Left ventricle myocardium inferior (tissue), 1 donor: ENCODE measurements around the gene SLC39A2. TPM values are rescaled to one million over a fixed set of nuclear protein-coding genes. Genes with fewer than 3 reads are reported as not detected.
A peak's percentile ranks its signal among the peaks of the same experiment; 100 is the strongest.
"Not testable (repeated sequence)": the region's sequence is repeated elsewhere in the genome, so short reads cannot be mapped to it uniquely, and the experiment has no call there.

Experiments used
- DNase-seq: peaks from one replicate; pipeline ENCODE4 v3.0.0-alpha.2; 2020
- H3K27ac ChIP-seq: fragments of 200-600 bp; replicated peaks from 2 replicates; pipeline ENCODE4 v1.8.0; 2021
- H3K27me3 ChIP-seq: fragments of 200-600 bp; 2 replicates; pipeline ENCODE4 v1.8.0; 2021; ENCODE audit warnings: low read depth
- H3K36me3 ChIP-seq: fragments of 200-600 bp; 2 replicates; pipeline ENCODE4 v1.8.0; 2021
- H3K4me1 ChIP-seq: fragments of 200-600 bp; 2 replicates; pipeline ENCODE4 v1.8.0; 2021
- H3K4me3 ChIP-seq: fragments of 200-600 bp; 2 replicates; pipeline ENCODE4 v1.8.0; 2021; ENCODE audit warnings: mild to moderate bottlenecking, moderate library complexity
- H3K9me3 ChIP-seq: fragments of 200-600 bp; replicated peaks from 2 replicates; pipeline ENCODE4 v1.8.0; 2021
- intact Hi-C: fragments of 100-400 bp; cut with micrococcal nuclease; formaldehyde crosslinking; loops from one replicate; pipeline ENCODE4 v1.11.0; 2022
- total RNA-seq: library from RNA; stranded (reverse); fragmentation: NEBNext Ultra II Directional; extraction: Animal tissue kit (Norgen Biotek cat#: 25700); gene quantifications from one replicate; pipeline ENCODE4 v1.2.1, GENCODE V29; 2021
- TF ChIP-seq, protein P1 (sequence below): fragments of 200-600 bp; IDR thresholded peaks from 2 replicates; pipeline ENCODE4 v1.8.0; 2021; ENCODE audit warnings: antibody characterized with exemption, mild to moderate bottlenecking, borderline replicate concordance
- donor health status: DM: no; HTN: yes; CAD: no; lungs with severe emphysema.

SLC39A2 gene
- total RNA-seq, 1 donor from 2014 or later, result not detected

DNA sequence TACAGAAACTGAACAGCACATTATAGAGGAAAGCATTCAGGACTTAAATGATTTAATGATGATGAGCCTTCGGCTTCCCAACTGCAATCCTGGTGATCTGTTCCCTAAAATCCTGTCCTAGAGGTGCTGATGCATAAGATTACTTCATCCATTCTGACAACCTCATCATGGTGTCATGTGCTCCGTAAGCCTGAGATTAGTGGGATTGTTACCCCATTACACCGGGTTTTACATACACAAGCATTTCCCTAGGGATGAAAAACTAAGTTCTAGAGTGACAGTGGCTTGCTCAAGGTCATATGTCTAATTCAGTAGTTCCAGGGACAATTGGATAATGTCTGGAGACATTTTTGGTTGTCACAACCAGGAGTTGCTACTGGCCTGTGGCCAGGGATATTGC is 38.1 kb downstream of the SLC39A2 start:
- H3K4me1 ChIP-seq, result peaks cover 21% of the 10 kb centered on the region
- no peaks in the 10 kb centered on the region for H3K27me3 ChIP-seq
- H3K4me3 ChIP-seq, result no peak overlapping the region
- TF ChIP-seq, protein P1, sequence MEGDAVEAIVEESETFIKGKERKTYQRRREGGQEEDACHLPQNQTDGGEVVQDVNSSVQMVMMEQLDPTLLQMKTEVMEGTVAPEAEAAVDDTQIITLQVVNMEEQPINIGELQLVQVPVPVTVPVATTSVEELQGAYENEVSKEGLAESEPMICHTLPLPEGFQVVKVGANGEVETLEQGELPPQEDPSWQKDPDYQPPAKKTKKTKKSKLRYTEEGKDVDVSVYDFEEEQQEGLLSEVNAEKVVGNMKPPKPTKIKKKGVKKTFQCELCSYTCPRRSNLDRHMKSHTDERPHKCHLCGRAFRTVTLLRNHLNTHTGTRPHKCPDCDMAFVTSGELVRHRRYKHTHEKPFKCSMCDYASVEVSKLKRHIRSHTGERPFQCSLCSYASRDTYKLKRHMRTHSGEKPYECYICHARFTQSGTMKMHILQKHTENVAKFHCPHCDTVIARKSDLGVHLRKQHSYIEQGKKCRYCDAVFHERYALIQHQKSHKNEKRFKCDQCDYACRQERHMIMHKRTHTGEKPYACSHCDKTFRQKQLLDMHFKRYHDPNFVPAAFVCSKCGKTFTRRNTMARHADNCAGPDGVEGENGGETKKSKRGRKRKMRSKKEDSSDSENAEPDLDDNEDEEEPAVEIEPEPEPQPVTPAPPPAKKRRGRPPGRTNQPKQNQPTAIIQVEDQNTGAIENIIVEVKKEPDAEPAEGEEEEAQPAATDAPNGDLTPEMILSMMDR, result no peak
- H3K36me3 ChIP-seq, result no peaks in the 10 kb centered on the region
- no peak for DNase-seq
- no peaks in the 10 kb centered on the region for H3K9me3 ChIP-seq
- intact Hi-C loops, result no loop called here
- peak overlapping the region; percentile 88 for H3K27ac ChIP-seq

DNA sequence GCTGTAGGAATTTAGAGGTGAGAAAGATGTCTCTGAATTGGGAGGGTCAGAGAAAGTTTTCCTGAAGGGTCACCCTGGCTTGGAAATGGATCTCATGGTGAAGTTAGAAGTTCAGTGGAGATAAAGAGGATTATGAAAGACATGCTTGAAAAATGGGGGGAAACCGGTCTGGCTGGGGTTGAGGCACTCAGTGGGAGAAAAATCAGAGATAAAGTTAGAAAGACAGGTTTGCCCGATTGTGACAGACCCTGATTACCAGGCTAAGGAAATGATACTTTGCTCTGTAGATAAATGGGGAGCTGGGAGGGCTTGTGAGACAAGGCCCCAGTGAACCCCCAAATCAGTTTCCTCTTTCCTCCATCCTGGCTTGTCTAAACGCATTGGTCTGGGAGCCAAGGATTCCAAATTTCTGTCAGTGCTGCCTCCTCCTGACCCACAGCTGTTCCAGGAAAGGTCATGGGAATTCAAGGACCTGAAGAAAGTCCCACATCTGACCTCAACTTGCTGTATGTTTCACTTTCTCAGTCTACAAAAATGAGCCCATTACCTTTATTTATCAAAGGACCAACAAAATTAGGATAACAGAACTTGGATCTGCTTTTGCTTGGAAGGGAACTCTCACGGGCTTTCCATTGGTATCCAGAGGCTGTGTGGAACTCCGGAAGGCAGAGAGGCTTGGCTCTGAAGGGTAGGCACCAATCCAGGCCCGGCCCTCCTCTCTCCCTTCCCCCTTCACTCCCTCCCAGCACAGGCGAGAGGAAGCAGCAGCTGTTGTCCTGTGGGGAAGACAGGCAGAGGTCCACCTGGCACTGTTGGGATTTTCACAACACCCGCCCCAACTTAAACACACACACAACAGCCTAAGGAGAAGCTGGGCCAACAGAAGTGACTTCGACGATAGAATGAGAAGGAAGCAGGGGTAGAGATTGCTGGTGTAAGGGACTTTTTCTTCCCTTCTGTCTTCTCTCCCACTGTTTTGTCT is 39.6 kb downstream of the SLC39A2 start:
- Histone ChIP-seq H3K4me1 (peaks cover 37% of the 10 kb centered on the region), H3K4me3 (peak overlapping the region; percentile 48), H3K27ac (peak overlapping the region; percentile 88), H3K36me3 (no peaks in the 10 kb centered on the region), H3K9me3 (no peaks in the 10 kb centered on the region), H3K27me3 (no peaks in the 10 kb centered on the region)
- peak; percentile 88 for DNase-seq
- intact Hi-C loops, result no loop called here
- TF ChIP-seq, protein P1, result no peak

DNA sequence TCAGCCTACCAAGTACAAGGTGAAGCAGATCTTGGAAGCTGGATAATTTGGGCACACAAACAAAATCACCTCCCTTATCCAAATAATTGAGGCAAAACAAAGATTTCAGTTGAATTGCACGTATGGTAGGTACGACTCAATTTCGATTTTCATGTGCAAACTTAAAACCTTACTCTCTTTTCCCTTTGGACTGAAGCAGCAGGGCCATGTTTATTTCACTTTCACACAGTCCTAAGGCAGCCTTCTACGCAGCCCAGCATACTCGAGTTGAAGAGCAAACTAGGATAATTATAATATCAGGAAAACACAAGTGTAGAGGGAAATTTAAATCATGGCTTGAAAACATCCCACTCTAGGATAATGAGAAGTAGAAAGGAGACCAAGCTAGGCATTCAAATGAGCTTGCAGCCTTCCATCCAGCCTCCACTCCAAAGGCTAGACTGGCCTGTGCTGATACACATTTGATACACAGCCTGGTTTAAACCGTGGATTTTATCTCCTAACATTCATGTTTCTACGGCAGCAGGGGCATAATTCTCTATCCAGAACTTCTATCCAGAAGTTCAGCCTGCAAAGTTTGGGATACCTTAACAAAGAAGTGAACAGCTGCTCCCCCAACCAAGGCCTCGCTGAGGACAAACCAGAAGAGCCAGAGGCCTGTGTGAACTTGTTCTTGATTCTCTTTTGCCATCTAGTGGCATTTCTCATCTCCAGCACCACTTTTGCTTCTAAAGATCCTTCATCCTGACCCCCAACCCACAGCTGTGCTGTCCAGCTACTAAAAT is 40.7 kb downstream of the SLC39A2 start:
- Histone ChIP-seq H3K27me3 (no peaks in the 10 kb centered on the region), H3K27ac (peak overlapping the region; percentile 88), H3K4me1 (peaks cover 48% of the 10 kb centered on the region), H3K9me3 (no peaks in the 10 kb centered on the region), H3K36me3 (no peaks in the 10 kb centered on the region), H3K4me3 (peak overlapping the region; percentile 48)
- TF ChIP-seq, protein P1, result peak; percentile 84
- no peak for DNase-seq
- intact Hi-C loops, result loop anchor here (2.0 kb wide), 1 partner anchor 25 kb away; no protein-coding TSS in a partner anchor

GRCh38 chr14:21040370-21040925 is 41.4 kb downstream of the SLC39A2 start:
- intact Hi-C loops, result loop anchor here (2.0 kb wide), 1 partner anchor 26 kb away; no protein-coding TSS in a partner anchor
- DNase-seq, result no peak
- Histone ChIP-seq H3K9me3 (no peaks in the 10 kb centered on the region), H3K4me3 (no peak overlapping the region), H3K4me1 (peaks cover 48% of the 10 kb centered on the region), H3K36me3 (no peaks in the 10 kb centered on the region), H3K27ac (peak overlapping the region; percentile 88), H3K27me3 (no peaks in the 10 kb centered on the region)
- TF ChIP-seq, protein P1, result peak; percentile 13

- intact Hi-C loops, result loop anchor here (2.0 kb wide), 1 partner anchor 26 kb away; no protein-coding TSS in a partner anchor
- H3K9me3 ChIP-seq, result not testable (repeated sequence)
These were observed 41.8 kb downstream of the SLC39A2 start for GRCh38 chr14:21040941-21041340.

More at GRCh38 chr14:21040941-21041340, 41.8 kb downstream of the SLC39A2 start:
- not testable (repeated sequence) for H3K36me3 ChIP-seq, H3K27me3 ChIP-seq, H3K4me3 ChIP-seq, DNase-seq, H3K27ac ChIP-seq
- H3K4me1 ChIP-seq, result peaks cover 48% of the 10 kb centered on the region
